RWPE2 (cell line): ENCODE data around the gene LRRC25.

Experiments
- ATAC-seq: fragments of 200-7000 bp; cut with Tn5 transposase; 3 replicates; pipeline ENCODE4 v1.9.1; 2021; ENCODE audit warnings: low read depth
- DNase-seq: peaks from one replicate; pipeline ENCODE4 v3.0.0-alpha.2; 2020; ENCODE audit warnings: low spot score
- H3K27ac ChIP-seq: fragments of 450-650 bp; 2 replicates; pipeline ENCODE4 v1.5.1; 2017; ENCODE audit warnings: mild to moderate bottlenecking; ENCODE audit not compliant: poor library complexity, severe bottlenecking
- H3K27me3 ChIP-seq: fragments of 250-450 bp; sonication (Bioruptor Pico); 2 replicates; pipeline ENCODE4 v1.5.1; 2021; ENCODE audit warnings: mild to moderate bottlenecking, moderate library complexity; ENCODE audit not compliant: insufficient read depth, poor library complexity, severe bottlenecking
- H3K36me3 ChIP-seq: fragments of 250-450 bp; sonication (Bioruptor Pico); 2 replicates; pipeline ENCODE4 v1.5.1; 2020; ENCODE audit warnings: low read depth, mild to moderate bottlenecking, moderate library complexity
- H3K4me1 ChIP-seq: fragments of 250-450 bp; sonication (Bioruptor Pico); 2 replicates; pipeline ENCODE4 v1.5.1; 2021; ENCODE audit warnings: mild to moderate bottlenecking, moderate library complexity; ENCODE audit not compliant: insufficient read depth, poor library complexity, severe bottlenecking
- H3K4me3 ChIP-seq: fragments of 250-450 bp; sonication (Bioruptor Pico); 2 replicates; pipeline ENCODE4 v1.5.1; 2021; ENCODE audit warnings: mild to moderate bottlenecking, moderate library complexity; ENCODE audit not compliant: severe bottlenecking
- H3K9me3 ChIP-seq: fragments of 250-450 bp; sonication (Bioruptor Pico); 2 replicates; pipeline ENCODE4 v1.5.1; 2021; ENCODE audit warnings: mild to moderate bottlenecking, moderate library complexity; ENCODE audit not compliant: severe bottlenecking
- TF ChIP-seq, protein P1 (sequence below): fragments of 450-650 bp; IDR thresholded peaks from one replicate; pipeline ENCODE4 v1.5.1; 2017; ENCODE audit warnings: mild to moderate bottlenecking, moderate library complexity; ENCODE audit not compliant: poor library complexity, severe bottlenecking

Gene LRRC25

GRCh38 chr19:18377026-18377425 is 20.4 kb downstream of the LRRC25 start:
- DNase-seq, result no peak
- Histone ChIP-seq H3K9me3 (no peaks in the 10 kb centered on the region), H3K27me3 (no peaks in the 10 kb centered on the region), H3K4me1 (peaks cover 34% of the 10 kb centered on the region), H3K4me3 (no peak overlapping the region), H3K36me3 (no peaks in the 10 kb centered on the region), H3K27ac (peak overlapping the region; percentile 41)
- no peak for ATAC-seq
- TF ChIP-seq, protein P1, sequence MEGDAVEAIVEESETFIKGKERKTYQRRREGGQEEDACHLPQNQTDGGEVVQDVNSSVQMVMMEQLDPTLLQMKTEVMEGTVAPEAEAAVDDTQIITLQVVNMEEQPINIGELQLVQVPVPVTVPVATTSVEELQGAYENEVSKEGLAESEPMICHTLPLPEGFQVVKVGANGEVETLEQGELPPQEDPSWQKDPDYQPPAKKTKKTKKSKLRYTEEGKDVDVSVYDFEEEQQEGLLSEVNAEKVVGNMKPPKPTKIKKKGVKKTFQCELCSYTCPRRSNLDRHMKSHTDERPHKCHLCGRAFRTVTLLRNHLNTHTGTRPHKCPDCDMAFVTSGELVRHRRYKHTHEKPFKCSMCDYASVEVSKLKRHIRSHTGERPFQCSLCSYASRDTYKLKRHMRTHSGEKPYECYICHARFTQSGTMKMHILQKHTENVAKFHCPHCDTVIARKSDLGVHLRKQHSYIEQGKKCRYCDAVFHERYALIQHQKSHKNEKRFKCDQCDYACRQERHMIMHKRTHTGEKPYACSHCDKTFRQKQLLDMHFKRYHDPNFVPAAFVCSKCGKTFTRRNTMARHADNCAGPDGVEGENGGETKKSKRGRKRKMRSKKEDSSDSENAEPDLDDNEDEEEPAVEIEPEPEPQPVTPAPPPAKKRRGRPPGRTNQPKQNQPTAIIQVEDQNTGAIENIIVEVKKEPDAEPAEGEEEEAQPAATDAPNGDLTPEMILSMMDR, result no peak

- Histone ChIP-seq H3K4me3 (no peak overlapping the region), H3K27ac (peak overlapping the region; percentile 88), H3K27me3 (no peaks in the 10 kb centered on the region), H3K36me3 (no peaks in the 10 kb centered on the region), H3K4me1 (peaks cover 34% of the 10 kb centered on the region), H3K9me3 (no peaks in the 10 kb centered on the region)
- ATAC-seq (peak; percentile 91), DNase-seq (peak; percentile 94)
- TF ChIP-seq, protein P1, result no peak
Measured at GRCh38 chr19:18373892-18374629, 23.4 kb downstream of the LRRC25 start.

- TF ChIP-seq, protein P1, result no peak
- peaks cover 29% of the 10 kb centered on the region for H3K4me1 ChIP-seq
- no peak for ATAC-seq
- DNase-seq, result no peak
- H3K27me3 ChIP-seq, result no peaks in the 10 kb centered on the region
- peak overlapping the region; percentile 88 for H3K27ac ChIP-seq
- H3K4me3 ChIP-seq, result no peak overlapping the region
- H3K36me3 ChIP-seq, result no peaks in the 10 kb centered on the region
- no peaks in the 10 kb centered on the region for H3K9me3 ChIP-seq
Measured at GRCh38 chr19:18373407-18373891, 24.0 kb downstream of the LRRC25 start.

- H3K4me1 ChIP-seq, result peaks cover 28% of the 10 kb centered on the region
- no peak overlapping the region for H3K4me3 ChIP-seq
- H3K9me3 ChIP-seq, result no peaks in the 10 kb centered on the region
- H3K27ac ChIP-seq, result peak overlapping the region; percentile 9
- H3K36me3 ChIP-seq, result no peaks in the 10 kb centered on the region
- no peak for DNase-seq
- TF ChIP-seq, protein P1, result no peak
- no peak for ATAC-seq
- H3K27me3 ChIP-seq, result no peaks in the 10 kb centered on the region
Measured at GRCh38 chr19:18368504-18369222, 28.8 kb downstream of the LRRC25 start.
